HG03558 (cell line): ENCODE data around the gene SOBP.

Experiments used
- ATAC-seq: cut with Tn5 transposase; IDR thresholded peaks from one replicate; pipeline ENCODE4 v1.9.1; 2021; ENCODE audit warnings: moderate number of reproducible peaks; ENCODE audit not compliant: unreplicated experiment; ENCODE audit errors: extremely low read depth

Gene SOBP

DNA sequence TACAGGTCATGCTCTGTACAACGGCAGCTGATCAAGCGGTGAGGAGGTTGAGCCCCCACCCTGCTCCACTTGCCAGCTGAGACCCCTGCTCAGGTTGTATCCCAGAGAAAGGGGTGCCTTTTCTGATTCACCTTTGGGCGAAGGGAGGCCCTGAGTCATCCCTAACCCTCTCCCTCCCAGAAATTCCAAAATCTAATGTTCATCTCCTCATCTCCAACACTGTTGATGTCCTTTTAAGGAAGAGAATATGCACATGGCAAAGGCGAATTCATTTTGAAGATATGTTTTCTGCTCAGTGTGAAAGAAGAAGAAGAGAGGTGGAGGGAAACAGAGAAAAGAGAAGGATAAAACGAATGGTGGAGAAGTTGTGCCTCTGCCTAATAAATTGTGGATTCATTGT lies 213.7 kb downstream of the SOBP start:
- ATAC-seq = no peak

DNA sequence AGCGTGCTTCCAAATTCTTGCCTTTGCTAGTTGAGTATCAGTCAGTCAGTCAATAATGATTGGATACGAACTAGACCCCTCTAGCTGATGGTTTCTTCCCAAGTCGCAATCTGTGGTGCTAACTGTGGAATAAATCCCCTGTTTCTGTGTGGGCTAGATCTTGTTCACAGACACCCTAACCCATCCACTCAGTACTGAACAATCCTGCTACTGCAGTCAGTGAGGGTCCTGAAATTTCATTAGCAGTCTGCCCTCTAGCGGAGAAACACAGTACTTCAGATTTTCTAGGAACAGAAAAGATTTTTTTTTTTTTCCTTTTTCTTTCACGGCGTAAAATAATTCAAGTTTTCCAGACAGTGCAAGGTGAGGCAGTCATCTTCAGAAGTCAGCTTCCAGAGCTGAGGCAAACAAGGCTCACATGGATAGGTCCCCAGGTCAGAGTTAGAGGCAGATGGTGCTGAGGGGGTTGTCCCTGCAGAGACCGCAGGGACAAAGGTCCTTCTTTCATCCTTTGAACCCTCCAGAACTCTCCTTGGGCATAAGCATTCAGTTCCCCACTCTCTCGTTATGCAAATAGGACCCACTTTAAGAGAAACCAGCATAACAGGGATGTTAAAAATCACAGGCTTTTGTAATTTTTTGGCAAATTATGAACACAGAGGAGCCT lies 214.6 kb downstream of the SOBP start:
- ATAC-seq = no peak

DNA sequence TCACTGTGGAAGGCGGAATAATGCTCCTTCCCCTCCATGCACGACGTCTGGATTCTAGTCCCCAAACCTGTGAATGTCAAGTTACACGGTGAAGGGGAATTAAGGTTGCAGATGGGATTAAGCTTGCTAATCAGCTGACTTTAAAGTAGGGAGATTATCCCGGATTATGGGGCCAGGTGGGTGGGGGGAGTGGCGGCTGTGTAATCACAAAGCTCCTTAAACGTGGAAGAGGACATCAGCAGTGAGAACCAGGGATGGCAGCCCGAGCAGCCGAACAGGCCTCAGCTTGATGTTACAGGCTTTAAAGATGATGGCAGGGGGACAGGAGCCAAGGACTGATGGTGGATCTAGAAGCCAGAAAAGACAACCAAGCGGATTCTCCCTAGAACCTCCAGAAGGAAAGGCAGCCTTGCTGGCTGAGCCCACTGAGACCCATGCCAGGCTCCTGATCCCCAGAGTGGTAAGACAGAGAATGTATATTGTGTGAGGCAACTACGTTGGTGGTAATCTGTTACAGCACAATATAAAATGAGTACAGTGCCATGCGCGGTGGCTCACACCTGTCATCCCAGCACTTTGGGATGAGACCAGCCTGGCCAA lies 216.7 kb downstream of the SOBP start:
- no peak for ATAC-seq

DNA sequence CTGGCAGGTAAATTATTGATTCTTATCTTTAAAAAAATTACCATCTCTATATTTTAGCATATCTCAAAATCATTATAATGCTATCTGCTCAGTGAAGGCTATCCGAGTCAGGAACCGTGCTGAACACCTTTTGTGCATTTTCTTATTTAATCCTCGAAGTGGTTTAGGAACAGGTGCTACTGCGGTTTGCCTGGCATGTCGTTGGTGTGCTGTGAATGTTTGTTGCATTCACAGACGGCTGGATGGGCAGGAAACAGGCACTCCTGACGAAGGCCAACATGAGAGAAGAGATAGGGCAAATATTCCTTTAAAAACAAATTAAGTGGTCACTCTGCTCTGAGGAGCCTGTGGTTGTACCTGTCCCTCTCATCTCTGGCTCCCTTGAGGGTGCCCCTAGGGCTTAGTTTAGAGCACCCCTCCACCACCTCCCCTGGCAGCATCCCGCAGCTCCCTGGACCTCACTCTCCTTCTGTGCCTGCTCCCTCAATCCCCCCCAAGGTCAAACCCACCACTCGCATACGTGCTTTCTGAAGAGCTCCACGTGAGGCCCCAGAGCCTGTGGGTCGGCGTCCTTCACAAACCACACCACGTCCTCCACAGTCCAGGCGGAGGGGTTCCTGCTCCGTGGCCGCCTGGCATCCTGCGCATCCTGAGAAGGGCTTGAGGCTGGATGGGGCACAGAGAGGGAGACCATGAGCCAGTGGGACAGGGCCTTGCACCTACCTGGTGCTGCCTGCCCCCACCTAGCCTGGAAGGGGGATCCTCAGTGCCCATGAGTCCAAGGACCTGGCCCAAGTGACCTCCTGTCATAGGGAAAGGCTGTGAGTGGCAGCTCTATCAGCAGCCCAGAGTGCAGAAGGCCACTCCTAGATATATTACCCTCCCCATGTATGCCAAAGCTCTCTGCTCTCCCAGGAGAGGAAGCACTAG lies 217.7 kb downstream of the SOBP start:
- ATAC-seq = no peak

DNA sequence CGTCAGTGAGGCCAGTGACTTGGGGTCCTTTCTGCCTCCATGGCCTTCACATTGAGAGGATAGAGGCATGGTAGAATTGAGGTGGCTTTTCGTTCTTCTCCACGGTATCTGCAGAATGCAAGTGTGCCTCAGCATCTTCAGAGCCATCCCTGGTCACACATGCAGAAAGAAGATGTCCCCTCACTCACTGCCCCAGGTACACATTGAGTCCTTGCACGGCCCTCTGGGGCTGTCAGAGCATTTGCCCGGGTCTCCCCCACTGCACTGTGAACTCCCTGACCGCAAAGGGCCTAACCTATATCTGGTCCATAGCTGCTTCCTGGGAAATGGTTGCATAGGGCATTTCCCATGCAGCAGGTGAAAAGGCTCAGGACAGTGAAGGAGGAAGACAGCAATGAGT lies 218.5 kb downstream of the SOBP start:
- ATAC-seq = no peak

DNA sequence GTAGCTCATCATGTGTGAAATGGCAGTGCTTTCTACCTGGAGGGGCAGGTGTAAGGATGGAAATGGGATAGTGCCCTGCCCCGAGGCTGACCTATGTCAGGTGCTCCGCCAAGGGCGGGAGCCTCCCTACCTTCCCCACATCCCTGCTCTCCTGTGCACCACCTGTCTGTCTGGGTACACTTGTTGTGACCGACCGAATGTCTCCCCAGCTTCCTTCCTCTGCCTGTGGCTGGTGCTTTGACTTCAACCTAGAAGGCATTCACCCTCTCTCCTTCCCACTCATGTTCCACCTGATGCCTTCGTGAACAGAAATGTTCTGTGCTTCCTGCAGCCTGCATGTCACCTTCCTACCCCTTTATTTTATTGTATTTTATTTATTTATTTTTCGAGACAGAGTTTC lies 219.4 kb downstream of the SOBP start:
- no peak for ATAC-seq
